Smooth muscle cell (in vitro differentiated cells): ENCODE data around the gene SHC1. TPM values are rescaled to one million over a fixed set of nuclear protein-coding genes. Genes with fewer than 3 reads are reported as not detected.

ENCODE experiments used
- DNase-seq: peaks from one replicate; lab custom pipeline; 2025; ENCODE audit not compliant: unreplicated experiment; lab: John Stamatoyannopoulos, UW
- H2AFZ ChIP-seq: fragments of 200-600 bp; sonication (generic); 2 replicates; pipeline ENCODE4 v1.6.0; 2016; ENCODE audit warnings: antibody characterized with exemption, low read depth, mild to moderate bottlenecking
- H3F3A ChIP-seq: fragments of 200-600 bp; sonication (generic); 2 replicates; pipeline ENCODE4 v1.6.0; 2017; ENCODE audit warnings: antibody characterized with exemption, low read depth
- H3K27ac ChIP-seq: fragments of 200-600 bp; sonication (generic); 2 replicates; pipeline ENCODE4 v1.5.1; 2016; ENCODE audit warnings: low read depth, mild to moderate bottlenecking
- H3K27me3 ChIP-seq: fragments of 200-600 bp; sonication (generic); 2 replicates; pipeline ENCODE4 v1.6.1; 2016; ENCODE audit warnings: low read depth, mild to moderate bottlenecking
- H3K36me3 ChIP-seq: fragments of 200-600 bp; sonication (generic); 2 replicates; pipeline ENCODE4 v1.5.1; 2016; ENCODE audit warnings: low read depth
- H3K4me1 ChIP-seq: fragments of 200-600 bp; sonication (generic); 2 replicates; pipeline ENCODE4 v1.5.1; 2016; ENCODE audit warnings: low read depth
- H3K4me2 ChIP-seq: fragments of 200-600 bp; sonication (generic); 2 replicates; pipeline ENCODE4 v1.6.0; 2016; ENCODE audit warnings: mild to moderate bottlenecking
- H3K4me3 ChIP-seq: fragments of 200-600 bp; sonication (generic); 2 replicates; pipeline ENCODE4 v1.5.1; 2016; ENCODE audit warnings: mild to moderate bottlenecking
- H3K79me2 ChIP-seq: fragments of 200-600 bp; sonication (generic); 2 replicates; pipeline ENCODE4 v1.6.0; 2016; ENCODE audit warnings: low read depth, mild to moderate bottlenecking
- H3K9ac ChIP-seq: fragments of 200-600 bp; sonication (generic); 2 replicates; pipeline ENCODE4 v1.6.0; 2016; ENCODE audit warnings: low read depth
- H3K9me3 ChIP-seq: fragments of 200-600 bp; sonication (generic); replicated peaks from 2 replicates; pipeline ENCODE4 v1.5.1; 2016; ENCODE audit warnings: low read depth
- H4K20me1 ChIP-seq: fragments of 200-600 bp; sonication (generic); 2 replicates; pipeline ENCODE4 v1.6.0; 2016; ENCODE audit warnings: low read depth
- WGBS: methylation state at CpG from one replicate; pipeline ENCODE4 v1.1.7; 2016; ENCODE audit warnings: low lambda C conversion rate; 5-methylcytosine and 5-hydroxymethylcytosine counted together
- polyA plus RNA-seq: library from polyadenylated mRNA; unstranded; fragments of >200 nt; fragmentation: Nextera tagmentation; extraction: Ambion mirVana; gene quantifications from 2 replicates; pipeline ENCODE4 v1.2.1, GENCODE V29; 2016
- total RNA-seq: library from RNA; depleted of rRNA; stranded (reverse); fragments of >200 nt; gene quantifications from 2 replicates; pipeline ENCODE4 v1.2.3, GENCODE V29; 2014
- TF ChIP-seq, protein P1 (sequence below): fragments of 200-600 bp; sonication (generic); IDR thresholded peaks from 2 replicates; pipeline ENCODE4 v1.5.1; 2017; ENCODE audit warnings: borderline replicate concordance, mild to moderate bottlenecking, antibody characterized with exemption; ENCODE audit not compliant: insufficient read depth, poor library complexity, severe bottlenecking

Gene SHC1
- total and polyA plus RNA-seq, 2 experiments from 2014 or later = 207 to 249 TPM

DNA sequence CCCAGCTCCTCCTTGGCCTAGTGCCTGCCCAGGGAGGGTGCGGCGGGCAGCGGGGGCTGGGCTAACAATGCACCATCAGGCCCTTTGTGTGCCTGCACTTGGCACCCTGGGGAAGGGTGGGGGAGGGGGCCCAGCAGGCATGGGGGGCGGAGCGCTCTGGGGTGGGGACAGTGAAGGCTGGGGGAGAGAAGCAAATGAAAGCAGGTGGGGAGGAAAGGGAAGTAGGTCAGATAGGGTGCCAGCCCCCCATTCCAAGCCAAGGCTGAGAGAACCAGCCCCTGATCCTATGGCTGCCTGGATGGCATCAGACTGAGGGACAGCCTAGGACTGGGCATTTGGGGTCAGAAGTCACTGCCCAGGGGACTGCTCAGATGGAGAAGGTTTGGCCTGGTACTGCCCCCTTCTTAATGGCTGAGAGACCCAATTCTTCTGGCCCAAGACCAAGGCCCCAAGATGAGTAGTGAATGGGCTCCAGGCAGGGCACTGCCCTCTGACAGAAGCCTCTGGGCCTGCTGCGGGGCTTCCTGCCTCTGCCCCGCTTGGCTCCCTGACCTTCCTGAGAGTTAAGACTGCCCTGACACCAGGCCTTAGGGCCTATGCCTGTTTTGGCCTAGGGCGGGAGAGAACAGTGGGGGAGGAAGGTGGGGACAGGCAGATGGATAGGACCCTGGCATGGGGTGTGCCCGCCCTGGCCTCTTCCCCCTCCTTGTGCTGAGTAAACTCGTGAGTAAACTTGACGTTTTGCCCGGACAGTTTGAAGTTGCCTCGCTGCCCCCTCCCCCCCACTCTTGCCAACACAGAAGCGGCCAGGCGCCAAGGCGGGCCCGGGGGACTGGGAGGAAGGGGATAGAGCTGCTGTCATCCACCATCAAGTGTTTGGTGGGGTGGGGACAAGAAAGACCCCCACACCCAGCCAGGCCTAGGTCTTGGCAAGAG lies 34.8 kb upstream of the SHC1 start:
- peaks cover 6% of the 10 kb centered on the region for H3F3A ChIP-seq
- no peaks in the 10 kb centered on the region for H3K9me3 ChIP-seq
- no peak overlapping the region for H3K4me3 ChIP-seq
- H3K79me2 ChIP-seq = peaks cover 49% of the 10 kb centered on the region
- H3K27me3 ChIP-seq = no peaks in the 10 kb centered on the region
- 94% methylated on average over 12 of the region's 17 CpGs for WGBS
- H3K27ac ChIP-seq = no peak overlapping the region
- peaks cover 20% of the 10 kb centered on the region for H3K4me1 ChIP-seq
- no peak overlapping the region for H3K9ac ChIP-seq
- no peaks in the 10 kb centered on the region for H3K36me3 ChIP-seq
- H2AFZ ChIP-seq = no peak overlapping the region
- TF ChIP-seq, protein P1, sequence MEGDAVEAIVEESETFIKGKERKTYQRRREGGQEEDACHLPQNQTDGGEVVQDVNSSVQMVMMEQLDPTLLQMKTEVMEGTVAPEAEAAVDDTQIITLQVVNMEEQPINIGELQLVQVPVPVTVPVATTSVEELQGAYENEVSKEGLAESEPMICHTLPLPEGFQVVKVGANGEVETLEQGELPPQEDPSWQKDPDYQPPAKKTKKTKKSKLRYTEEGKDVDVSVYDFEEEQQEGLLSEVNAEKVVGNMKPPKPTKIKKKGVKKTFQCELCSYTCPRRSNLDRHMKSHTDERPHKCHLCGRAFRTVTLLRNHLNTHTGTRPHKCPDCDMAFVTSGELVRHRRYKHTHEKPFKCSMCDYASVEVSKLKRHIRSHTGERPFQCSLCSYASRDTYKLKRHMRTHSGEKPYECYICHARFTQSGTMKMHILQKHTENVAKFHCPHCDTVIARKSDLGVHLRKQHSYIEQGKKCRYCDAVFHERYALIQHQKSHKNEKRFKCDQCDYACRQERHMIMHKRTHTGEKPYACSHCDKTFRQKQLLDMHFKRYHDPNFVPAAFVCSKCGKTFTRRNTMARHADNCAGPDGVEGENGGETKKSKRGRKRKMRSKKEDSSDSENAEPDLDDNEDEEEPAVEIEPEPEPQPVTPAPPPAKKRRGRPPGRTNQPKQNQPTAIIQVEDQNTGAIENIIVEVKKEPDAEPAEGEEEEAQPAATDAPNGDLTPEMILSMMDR = no peak
- H4K20me1 ChIP-seq = peaks cover 44% of the 10 kb centered on the region
- no peak overlapping the region for H3K4me2 ChIP-seq
- DNase-seq = no peak

DNA sequence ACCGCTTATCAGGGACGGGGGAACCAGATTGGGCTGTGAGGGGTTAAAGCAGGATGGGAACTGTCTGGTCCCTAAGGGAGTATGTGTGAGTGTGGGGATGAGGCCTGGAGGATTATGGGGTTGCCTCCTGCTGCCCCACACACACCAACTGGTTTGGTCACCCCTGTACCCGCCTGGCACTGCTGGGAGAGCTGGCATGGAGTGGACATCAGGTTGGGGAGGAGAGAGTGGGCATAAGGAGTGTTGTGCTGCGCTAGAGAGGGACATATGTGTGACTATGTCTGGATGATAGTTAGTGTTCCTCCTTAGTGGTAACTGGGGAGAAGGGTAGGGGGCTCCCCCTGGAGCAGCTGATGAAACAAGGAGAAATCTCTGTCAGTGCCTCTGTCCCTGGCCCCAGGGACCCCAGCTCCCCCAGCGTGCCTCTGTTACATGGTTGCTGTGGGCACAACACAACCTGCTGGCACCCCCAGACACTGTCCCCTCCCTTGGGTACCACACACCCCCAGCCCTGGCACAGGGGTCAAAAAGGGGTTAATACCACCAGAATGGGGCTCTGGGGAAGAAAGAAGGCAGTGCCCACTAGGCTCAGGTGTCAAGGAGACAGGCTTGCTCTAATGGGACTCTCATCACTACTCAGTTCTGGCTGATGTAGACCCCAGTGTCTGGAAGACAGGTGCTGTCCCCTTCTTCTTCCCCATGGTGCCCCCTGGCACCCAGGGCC lies 34.0 kb upstream of the SHC1 start:
- Histone ChIP-seq H2AFZ (peak overlapping the region; percentile 50), H3K79me2 (peaks cover 46% of the 10 kb centered on the region), H3K4me3 (peak overlapping the region; percentile 73), H3K4me1 (peaks cover 28% of the 10 kb centered on the region), H3K36me3 (no peaks in the 10 kb centered on the region), H4K20me1 (peaks cover 36% of the 10 kb centered on the region), H3K9ac (peak overlapping the region; percentile 74), H3K4me2 (peak overlapping the region; percentile 84), H3F3A (peaks cover 10% of the 10 kb centered on the region), H3K27me3 (no peaks in the 10 kb centered on the region), H3K27ac (peak overlapping the region; percentile 44), H3K9me3 (no peaks in the 10 kb centered on the region)
- DNase-seq = no peak
- TF ChIP-seq, protein P1 = no peak
- 47% methylated on average over 5 of the region's 5 CpGs for WGBS

DNA sequence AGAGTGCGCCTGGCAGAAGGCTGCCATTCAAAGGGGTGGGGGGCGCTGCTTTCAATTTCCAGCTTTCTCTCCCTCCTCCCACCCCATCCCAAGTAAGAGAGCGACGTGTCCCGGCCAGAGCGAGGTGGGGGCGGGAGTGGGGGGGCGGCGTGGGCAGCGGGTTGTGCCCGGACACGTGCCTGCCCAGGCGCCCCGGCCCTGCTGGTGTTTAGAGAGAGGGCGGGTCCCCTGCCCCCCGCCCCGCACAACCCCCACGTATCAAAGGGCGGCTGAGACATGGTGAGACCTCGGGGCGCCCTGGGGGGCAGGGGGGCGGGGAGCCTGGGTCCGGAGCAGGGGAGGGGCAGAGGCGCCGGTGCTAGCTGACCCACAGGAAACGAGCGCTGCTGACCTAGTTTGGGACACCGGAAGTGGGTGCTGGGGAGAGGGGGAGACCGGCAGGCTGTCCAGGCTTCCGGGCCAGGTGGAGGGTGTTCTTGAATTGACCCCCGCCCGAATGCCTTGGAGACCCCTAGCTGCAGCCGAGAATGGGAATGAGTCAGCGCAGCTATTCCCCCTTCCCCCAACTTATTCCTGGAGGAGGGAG lies 33.3 kb upstream of the SHC1 start:
- peaks cover 23% of the 10 kb centered on the region for H3K4me1 ChIP-seq
- H3K4me2 ChIP-seq = peak overlapping the region; percentile 84
- H3K27me3 ChIP-seq = no peaks in the 10 kb centered on the region
- DNase-seq = no peak
- peak overlapping the region; percentile 73 for H3K4me3 ChIP-seq
- peak overlapping the region; percentile 45 for H3K27ac ChIP-seq
- H3K9me3 ChIP-seq = no peaks in the 10 kb centered on the region
- H2AFZ ChIP-seq = peak overlapping the region; percentile 50
- H3K79me2 ChIP-seq = peaks cover 41% of the 10 kb centered on the region
- peak overlapping the region; percentile 74 for H3K9ac ChIP-seq
- no peaks in the 10 kb centered on the region for H3K36me3 ChIP-seq
- H4K20me1 ChIP-seq = peaks cover 30% of the 10 kb centered on the region
- peaks cover 10% of the 10 kb centered on the region for H3F3A ChIP-seq
- 0% methylated on average over 19 of the region's 34 CpGs for WGBS
- TF ChIP-seq, protein P1 = no peak
